RPMI7951 (cell line): Measurements from ENCODE around the gene KANSL1. TPM values are rescaled to one million over a fixed set of nuclear protein-coding genes. Genes with fewer than 3 reads are reported as not detected.
A peak's percentile ranks its signal among the peaks of the same experiment; 100 is the strongest.
"Not testable (repeated sequence)": the region's sequence is repeated elsewhere in the genome, so short reads cannot be mapped to it uniquely, and the experiment has no call there.

Source experiments
- DNase-seq: peaks from one replicate; pipeline ENCODE4 v3.0.0-alpha.2; 2012; ENCODE audit warnings: low read depth
- total RNA-seq: library from RNA; depleted of rRNA; stranded (reverse); fragments of >200 nt; shearing (Covaris generic); gene quantifications from 2 replicates; pipeline ENCODE4 v1.2.3, GENCODE V29; 2014

Gene KANSL1
- total RNA-seq, 1 experiment from 2014 or later = 23.7 TPM

DNA sequence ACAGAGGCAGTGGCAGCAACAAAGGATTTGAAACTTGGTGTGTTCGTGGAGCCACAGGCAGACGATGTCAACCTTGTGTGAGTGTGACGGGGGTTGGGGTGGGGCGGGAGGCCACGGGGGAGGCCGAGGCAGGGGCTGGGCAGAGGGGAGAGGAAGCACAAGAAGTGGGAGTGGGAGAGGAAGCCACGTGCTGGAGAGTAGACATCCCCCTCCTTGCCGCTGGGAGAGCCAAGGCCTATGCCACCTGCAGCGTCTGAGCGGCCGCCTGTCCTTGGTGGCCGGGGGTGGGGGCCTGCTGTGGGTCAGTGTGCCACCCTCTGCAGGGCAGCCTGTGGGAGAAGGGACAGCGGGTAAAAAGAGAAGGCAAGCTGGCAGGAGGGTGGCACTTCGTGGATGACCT, 168.6 kb downstream of the KANSL1 start:
- DNase-seq = no peak

GRCh38 chr17:46023783-46024388, 169.3 kb downstream of the KANSL1 start:
- DNase-seq = no peak

DNA sequence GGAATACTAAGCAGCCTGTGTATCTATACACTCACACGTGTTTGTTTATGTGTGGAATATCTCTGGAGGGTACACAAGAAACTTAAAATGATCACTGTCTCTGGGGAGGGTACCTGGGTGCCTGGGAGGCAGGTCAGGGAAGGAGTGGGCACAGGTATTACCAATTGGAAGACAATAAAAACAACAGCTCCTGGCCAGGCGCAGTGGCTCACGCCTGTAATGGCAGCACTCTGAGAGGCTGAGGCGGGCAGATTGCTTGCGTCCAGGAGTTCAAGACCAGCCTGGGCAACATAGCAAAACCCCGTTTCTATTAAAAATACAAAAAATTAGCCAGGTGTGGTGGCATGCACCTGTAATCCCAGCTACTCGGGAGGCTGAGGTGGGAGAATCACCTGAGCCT, 169.9 kb downstream of the KANSL1 start:
- DNase-seq = not testable (repeated sequence)

GRCh38 chr17:46020998-46021397, 172.2 kb downstream of the KANSL1 start:
- no peak for DNase-seq

DNA sequence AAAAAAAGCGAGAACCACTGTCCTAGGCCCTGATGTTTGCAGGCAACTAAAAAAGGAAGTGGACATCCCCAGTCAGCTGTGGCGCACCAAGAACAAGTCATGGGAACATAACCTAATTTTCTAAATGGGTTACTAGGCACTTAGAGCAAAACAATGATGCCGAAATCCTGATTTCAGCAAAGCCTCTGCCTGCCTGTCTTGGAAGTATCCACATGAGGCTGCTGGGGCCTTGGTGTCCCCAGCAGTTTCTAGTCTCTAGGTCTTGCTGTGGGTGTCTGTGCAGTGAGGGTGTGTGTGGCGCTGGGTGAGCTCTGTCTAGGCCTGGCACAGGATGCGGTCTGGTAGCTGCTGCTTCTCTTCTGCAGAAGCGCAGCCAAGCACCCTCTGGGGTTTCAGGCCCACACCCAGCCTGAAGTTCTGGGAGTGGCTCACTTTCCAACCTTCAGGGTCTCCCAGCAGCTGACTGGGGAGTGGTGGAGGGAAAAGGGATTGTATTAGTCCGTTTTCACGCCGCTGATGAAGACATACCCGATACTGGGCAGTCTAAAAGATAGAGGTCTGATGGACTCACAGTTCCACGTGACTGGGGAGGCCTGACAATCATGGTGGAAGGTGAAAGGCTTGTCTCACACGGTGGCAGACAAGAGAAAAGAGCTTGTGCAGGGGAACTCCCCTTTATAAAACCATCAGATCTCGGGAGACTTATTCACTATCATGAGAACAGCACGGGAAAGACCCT, 173.0 kb downstream of the KANSL1 start:
- no peak for DNase-seq

- not testable (repeated sequence) for DNase-seq
Measured at GRCh38 chr17:46019408-46019925, 173.8 kb downstream of the KANSL1 start.

GRCh38 chr17:46013502-46014165, 179.6 kb downstream of the KANSL1 start:
- peak; percentile 48 for DNase-seq

GRCh38 chr17:46013127-46013501, 180.1 kb downstream of the KANSL1 start:
- no peak for DNase-seq

DNA sequence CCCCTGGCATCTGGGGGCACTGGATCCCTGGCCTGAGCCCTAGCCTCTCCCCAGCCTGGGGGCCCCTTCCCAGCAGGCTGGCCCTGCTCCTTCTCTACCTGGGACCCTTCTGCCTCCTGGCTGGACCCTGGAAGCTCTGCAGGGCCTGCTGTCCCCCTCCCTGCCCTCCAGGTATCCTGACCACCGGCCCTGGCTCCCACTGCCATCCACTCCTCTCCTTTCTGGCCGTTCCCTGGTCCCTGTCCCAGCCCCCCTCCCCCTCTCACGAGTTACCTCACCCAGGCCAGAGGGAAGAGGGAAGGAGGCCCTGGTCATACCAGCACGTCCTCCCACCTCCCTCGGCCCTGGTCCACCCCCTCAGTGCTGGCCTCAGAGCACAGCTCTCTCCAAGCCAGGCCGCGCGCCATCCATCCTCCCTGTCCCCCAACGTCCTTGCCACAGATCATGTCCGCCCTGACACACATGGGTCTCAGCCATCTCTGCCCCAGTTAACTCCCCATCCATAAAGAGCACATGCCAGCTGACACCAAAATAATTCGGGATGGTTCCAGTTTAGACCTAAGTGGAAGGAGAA, 180.6 kb downstream of the KANSL1 start:
- no peak for DNase-seq

- DNase-seq = no peak
Measured at GRCh38 chr17:46011711-46012505, 181.3 kb downstream of the KANSL1 start.

GRCh38 chr17:46010597-46011186, 182.5 kb downstream of the KANSL1 start:
- DNase-seq = no peak

- DNase-seq = peak; percentile 70
Measured at GRCh38 chr17:46009681-46010596, 183.3 kb downstream of the KANSL1 start.

- no peak for DNase-seq
Measured at GRCh38 chr17:46008591-46008990, 184.6 kb downstream of the KANSL1 start.

DNA sequence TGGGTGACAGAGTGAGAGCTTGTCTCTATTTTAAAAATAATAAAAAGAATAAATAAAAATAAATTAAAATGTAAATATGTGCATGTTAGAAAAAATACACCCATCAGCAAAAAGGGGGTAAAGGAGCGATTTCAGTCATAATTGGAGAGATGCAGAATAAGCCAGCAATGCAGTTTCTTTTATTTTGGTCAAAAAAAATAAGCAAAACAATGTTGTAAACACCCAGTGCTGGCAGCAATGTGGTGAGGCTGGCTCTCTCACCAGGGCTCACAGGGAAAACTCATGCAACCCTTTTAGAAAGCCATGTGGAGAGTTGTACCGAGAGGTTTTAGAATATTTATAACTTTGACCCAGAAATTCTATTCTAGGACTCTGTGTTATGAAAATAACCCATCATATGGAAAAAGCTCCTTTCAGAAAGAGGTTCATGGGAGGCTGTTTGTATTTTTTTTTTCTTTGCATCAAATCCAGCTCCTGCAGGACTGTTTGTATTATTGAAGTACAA, 185.7 kb downstream of the KANSL1 start:
- no peak for DNase-seq

DNA sequence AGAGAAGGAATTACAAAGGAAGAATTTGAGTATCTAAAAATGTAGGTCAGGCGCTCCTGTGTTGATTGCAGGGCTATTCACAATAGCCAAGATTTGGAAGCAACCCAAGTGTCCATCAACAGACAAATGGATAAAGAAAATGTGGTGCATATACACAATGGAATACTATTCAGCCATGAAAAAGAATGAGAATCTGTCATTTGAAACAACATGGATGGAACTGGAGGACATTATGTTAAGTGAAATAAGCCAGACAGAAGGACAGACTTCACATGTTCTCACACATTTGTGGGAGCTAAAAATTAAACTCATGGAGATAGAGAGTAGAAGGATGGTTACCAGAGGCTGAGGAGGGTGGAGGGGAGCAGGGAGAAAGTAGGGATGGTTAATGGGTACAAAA, 187.1 kb downstream of the KANSL1 start:
- not testable (repeated sequence) for DNase-seq

DNA sequence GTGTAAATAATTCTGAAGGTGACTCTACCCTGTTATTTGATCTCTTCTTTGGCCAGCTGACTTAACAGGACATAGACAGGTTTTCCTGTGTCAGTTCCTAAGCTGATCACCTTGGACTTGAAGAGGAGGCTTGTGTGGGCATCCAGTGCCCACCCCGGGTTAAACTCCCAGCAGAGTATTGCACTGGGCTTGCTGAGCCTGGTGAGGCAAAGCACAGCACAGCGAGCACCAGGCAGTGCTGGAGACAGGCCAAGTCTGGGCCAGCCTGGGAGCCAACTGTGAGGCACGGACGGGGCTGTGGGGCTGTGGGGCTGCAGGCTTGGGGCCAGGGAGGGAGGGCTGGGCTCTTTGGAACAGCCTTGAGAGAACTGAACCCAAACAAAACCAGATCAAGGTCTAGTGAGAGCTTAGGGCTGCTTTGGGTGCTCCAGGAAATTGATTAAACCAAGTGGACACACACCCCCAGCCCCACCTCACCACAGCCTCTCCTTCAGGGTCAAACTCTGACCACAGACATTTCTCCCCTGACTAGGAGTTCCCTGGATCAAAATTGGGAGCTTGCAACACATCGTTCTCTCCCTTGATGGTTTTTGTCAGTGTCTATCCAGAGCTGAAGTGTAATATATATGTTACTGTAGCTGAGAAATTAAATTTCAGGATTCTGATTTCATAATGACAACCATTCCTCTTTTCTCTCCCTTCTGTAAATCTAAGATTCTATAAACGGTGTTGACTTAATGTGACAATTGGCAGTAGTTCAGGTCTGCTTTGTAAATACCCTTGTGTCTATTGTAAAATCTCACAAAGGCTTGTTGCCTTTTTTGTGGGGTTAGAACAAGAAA, 189.1 kb downstream of the KANSL1 start:
- peak; percentile 15 for DNase-seq

- DNase-seq = no peak
Measured at GRCh38 chr17:46002973-46003316, 190.3 kb downstream of the KANSL1 start.

GRCh38 chr17:46002311-46002972, 190.8 kb downstream of the KANSL1 start:
- peak; percentile 46 for DNase-seq
